ENCODE results near the gene PFN1.

The PFN1 gene

DNA sequence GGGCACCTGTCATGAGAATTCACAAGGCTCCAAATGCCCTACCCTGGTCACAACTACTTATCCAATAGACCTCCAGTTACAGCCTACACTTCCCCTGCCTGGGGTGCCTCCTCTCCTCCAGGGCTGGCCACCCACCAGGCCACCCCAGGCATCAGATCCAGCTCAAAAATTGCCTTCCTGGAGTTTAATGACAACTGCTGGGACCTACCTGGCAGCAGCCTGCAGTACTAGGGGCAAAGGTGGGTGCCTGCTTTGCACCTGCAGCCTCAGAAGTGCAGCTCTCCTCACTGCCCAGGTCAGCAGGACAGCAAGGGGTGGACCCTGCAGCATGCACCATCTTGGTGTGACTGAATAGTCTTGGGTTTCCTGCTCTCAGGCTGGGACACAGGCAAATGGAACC, 12.7 kb downstream of the PFN1 start:
- H3K27me3 ChIP-seq (ENCODE audit: insufficient read depth, low read length) = no peaks in the 10 kb centered on the region
- H3K9me3 ChIP-seq (ENCODE audit: low read length) = no peaks in the 10 kb centered on the region
- no peak overlapping the region for H3K27ac ChIP-seq (ENCODE audit: low read depth, low read length, poor library complexity, severe bottlenecking)
- no peak overlapping the region for H2AFZ ChIP-seq (ENCODE audit: low read length)
- peaks cover 16% of the 10 kb centered on the region for H3K4me1 ChIP-seq (ENCODE audit: insufficient read depth, low read length, severe bottlenecking)
- H3K4me3 ChIP-seq (ENCODE audit: low read depth, low read length, poor library complexity, severe bottlenecking) = no peak overlapping the region
- peaks cover 9% of the 10 kb centered on the region; the same call in 1 of the 2 replicates for H3K79me2 ChIP-seq (ENCODE audit: insufficient read depth, low read length)
- no peak for TF ChIP-seq EZH2 (IDR thresholded peaks at IDR 0.05; ENCODE audit: borderline replicate concordance, low read length)
- TF ChIP-seq, protein P1, sequence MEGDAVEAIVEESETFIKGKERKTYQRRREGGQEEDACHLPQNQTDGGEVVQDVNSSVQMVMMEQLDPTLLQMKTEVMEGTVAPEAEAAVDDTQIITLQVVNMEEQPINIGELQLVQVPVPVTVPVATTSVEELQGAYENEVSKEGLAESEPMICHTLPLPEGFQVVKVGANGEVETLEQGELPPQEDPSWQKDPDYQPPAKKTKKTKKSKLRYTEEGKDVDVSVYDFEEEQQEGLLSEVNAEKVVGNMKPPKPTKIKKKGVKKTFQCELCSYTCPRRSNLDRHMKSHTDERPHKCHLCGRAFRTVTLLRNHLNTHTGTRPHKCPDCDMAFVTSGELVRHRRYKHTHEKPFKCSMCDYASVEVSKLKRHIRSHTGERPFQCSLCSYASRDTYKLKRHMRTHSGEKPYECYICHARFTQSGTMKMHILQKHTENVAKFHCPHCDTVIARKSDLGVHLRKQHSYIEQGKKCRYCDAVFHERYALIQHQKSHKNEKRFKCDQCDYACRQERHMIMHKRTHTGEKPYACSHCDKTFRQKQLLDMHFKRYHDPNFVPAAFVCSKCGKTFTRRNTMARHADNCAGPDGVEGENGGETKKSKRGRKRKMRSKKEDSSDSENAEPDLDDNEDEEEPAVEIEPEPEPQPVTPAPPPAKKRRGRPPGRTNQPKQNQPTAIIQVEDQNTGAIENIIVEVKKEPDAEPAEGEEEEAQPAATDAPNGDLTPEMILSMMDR (IDR thresholded peaks at IDR 0.05; ENCODE audit: low read length) = no peak
- H3F3A ChIP-seq (ENCODE audit: insufficient read depth, low read length) = no peaks in the 10 kb centered on the region
- H3K9ac ChIP-seq (ENCODE audit: low read length) = no peak overlapping the region
- peaks cover 40% of the 10 kb centered on the region for H3K36me3 ChIP-seq (ENCODE audit: insufficient read depth, low read length)
- H3K9me2 ChIP-seq (ENCODE audit: low read depth, low read length) = no peaks in the 10 kb centered on the region
- H3K4me2 ChIP-seq (ENCODE audit: low read length) = no peak overlapping the region
- H4K20me1 ChIP-seq (ENCODE audit: insufficient read depth, low read length) = no peaks in the 10 kb centered on the region

DNA sequence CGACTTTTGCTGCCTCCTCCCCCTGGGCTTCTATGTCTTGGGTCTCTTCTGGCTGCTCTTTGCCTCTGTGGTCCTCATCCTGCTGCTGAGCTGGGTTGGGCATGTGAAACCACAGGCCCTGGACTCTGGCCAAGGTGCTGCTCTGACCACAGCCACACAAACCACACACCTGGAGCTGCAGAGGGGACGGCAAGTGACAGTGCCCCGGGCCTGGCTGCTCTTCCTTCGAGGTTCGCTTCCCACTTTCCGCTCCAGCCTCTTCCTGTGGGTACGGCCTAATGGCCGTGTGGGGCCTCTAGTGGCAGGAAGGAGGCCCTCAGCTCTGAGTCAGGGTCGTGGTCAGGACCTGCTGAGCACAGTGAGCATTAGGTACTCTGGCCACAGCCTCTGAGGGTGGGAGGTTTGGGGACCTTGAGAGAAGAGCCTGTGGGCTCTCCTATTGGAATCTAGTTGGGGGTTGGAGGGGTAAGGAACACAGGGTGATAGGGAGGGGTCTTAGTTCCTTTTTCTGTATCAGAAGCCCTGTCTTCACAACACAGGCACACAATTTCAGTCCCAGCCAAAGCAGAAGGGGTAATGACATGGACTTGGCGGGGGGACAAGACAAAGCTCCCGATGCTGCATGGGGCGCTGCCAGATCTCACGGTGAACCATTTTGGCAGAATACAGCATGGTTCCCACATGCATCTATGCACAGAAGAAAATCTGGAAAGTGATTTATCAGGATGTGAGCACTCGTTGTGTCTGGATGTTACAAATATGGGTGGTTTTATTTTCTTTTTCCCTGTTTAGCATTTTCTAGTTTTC, 14.0 kb downstream of the PFN1 start:
- H3K9me2 ChIP-seq (ENCODE audit: low read depth, low read length) = no peaks in the 10 kb centered on the region
- H3K4me2 ChIP-seq (ENCODE audit: low read length) = no peak overlapping the region
- H3K9ac ChIP-seq (ENCODE audit: low read length) = no peak overlapping the region
- TF ChIP-seq, protein P1 (IDR thresholded peaks at IDR 0.05; ENCODE audit: low read length) = no peak
- no peak for TF ChIP-seq EZH2 (IDR thresholded peaks at IDR 0.05; ENCODE audit: borderline replicate concordance, low read length)
- H2AFZ ChIP-seq (ENCODE audit: low read length) = no peak overlapping the region
- no peaks in the 10 kb centered on the region for H3K9me3 ChIP-seq (ENCODE audit: low read length)
- peaks cover 6% of the 10 kb centered on the region; the same call in 1 of the 2 replicates for H3K79me2 ChIP-seq (ENCODE audit: insufficient read depth, low read length)
- H4K20me1 ChIP-seq (ENCODE audit: insufficient read depth, low read length) = no peaks in the 10 kb centered on the region
- H3K4me1 ChIP-seq (ENCODE audit: insufficient read depth, low read length, severe bottlenecking) = peaks cover 16% of the 10 kb centered on the region
- no peaks in the 10 kb centered on the region for H3K27me3 ChIP-seq (ENCODE audit: insufficient read depth, low read length)
- no peak overlapping the region for H3K4me3 ChIP-seq (ENCODE audit: low read depth, low read length, poor library complexity, severe bottlenecking)
- H3K27ac ChIP-seq (ENCODE audit: low read depth, low read length, poor library complexity, severe bottlenecking) = no peak overlapping the region
- no peaks in the 10 kb centered on the region for H3F3A ChIP-seq (ENCODE audit: insufficient read depth, low read length)
- peaks cover 39% of the 10 kb centered on the region for H3K36me3 ChIP-seq (ENCODE audit: insufficient read depth, low read length)

DNA sequence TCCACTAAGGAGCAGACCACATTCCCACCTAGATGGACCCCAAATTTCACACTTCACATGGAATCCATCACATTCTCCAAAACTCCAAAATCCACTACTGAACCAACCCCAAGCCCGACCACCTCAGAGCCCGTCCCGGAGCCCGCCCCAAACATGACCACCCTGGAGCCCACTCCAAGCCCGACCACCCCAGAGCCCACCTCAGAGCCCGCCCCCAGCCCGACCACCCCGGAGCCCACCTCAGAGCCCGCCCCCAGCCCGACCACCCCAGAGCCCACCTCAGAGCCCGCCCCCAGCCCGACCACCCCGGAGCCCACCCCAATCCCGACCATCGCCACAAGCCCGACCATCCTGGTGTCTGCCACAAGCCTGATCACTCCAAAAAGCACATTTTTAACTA, 14.7 kb downstream of the PFN1 start:
- H3K36me3 ChIP-seq (ENCODE audit: insufficient read depth, low read length) = peaks cover 39% of the 10 kb centered on the region
- no peak overlapping the region for H3K4me2 ChIP-seq (ENCODE audit: low read length)
- H3K27me3 ChIP-seq (ENCODE audit: insufficient read depth, low read length) = no peaks in the 10 kb centered on the region
- no peak overlapping the region for H2AFZ ChIP-seq (ENCODE audit: low read length)
- no peaks in the 10 kb centered on the region for H3K9me2 ChIP-seq (ENCODE audit: low read depth, low read length)
- H3K27ac ChIP-seq (ENCODE audit: low read depth, low read length, poor library complexity, severe bottlenecking) = no peak overlapping the region
- TF ChIP-seq EZH2 (IDR thresholded peaks at IDR 0.05; ENCODE audit: borderline replicate concordance, low read length) = no peak
- TF ChIP-seq, protein P1 (IDR thresholded peaks at IDR 0.05; ENCODE audit: low read length) = no peak
- H3K9ac ChIP-seq (ENCODE audit: low read length) = no peak overlapping the region
- no peaks in the 10 kb centered on the region for H4K20me1 ChIP-seq (ENCODE audit: insufficient read depth, low read length)
- no peaks in the 10 kb centered on the region for H3F3A ChIP-seq (ENCODE audit: insufficient read depth, low read length)
- no peaks in the 10 kb centered on the region; the same call in 1 of the 2 replicates for H3K79me2 ChIP-seq (ENCODE audit: insufficient read depth, low read length)
- H3K9me3 ChIP-seq (ENCODE audit: low read length) = no peaks in the 10 kb centered on the region
- H3K4me3 ChIP-seq (ENCODE audit: low read depth, low read length, poor library complexity, severe bottlenecking) = no peak overlapping the region
- peaks cover 11% of the 10 kb centered on the region for H3K4me1 ChIP-seq (ENCODE audit: insufficient read depth, low read length, severe bottlenecking)

All from OCI-LY1 (cell line).